ENCODE measurements around the gene GLI3.

The GLI3 gene

DNA sequence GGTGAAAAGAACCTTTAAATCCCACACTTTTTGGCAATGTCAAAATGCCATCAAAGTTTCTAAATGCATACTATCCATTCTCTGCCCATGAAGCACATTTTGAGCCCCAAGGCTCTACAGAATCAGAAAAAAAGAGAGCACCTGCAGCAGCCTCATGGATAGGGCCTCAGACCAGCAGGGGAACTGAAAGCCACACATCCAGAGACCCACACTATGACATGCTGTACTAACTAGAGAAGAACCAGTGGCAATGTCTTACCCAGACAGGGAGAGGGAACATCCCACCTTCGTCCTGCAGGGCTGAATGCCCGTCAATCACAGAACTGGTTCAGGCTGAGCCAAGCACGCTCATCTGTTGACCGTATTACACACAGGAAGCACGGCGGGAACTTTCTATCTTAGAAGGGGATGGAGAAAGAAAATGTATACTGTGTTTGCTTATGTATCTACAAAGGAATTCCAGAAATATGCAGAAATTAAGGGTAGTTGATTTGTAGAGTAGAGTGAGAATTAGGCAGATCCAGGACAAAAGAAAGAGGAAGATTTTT, 237.2 kb downstream of the GLI3 start:
- DNase-seq (ENCODE audit: low read depth): no peak

GRCh38 chr7:41998041-41998440, 239.0 kb downstream of the GLI3 start:
- no peak for DNase-seq (ENCODE audit: low read depth)

- no peak for DNase-seq (ENCODE audit: low read depth)
Measured at GRCh38 chr7:41997151-41997550, 239.9 kb downstream of the GLI3 start.

GRCh38 chr7:41996381-41997035, 240.5 kb downstream of the GLI3 start:
- no peak for DNase-seq (ENCODE audit: low read depth)

GRCh38 chr7:41995632-41996271, 241.3 kb downstream of the GLI3 start:
- DNase-seq (ENCODE audit: low read depth): no peak

GRCh38 chr7:41994746-41995110, 242.3 kb downstream of the GLI3 start:
- no peak for DNase-seq (ENCODE audit: low read depth)

DNA sequence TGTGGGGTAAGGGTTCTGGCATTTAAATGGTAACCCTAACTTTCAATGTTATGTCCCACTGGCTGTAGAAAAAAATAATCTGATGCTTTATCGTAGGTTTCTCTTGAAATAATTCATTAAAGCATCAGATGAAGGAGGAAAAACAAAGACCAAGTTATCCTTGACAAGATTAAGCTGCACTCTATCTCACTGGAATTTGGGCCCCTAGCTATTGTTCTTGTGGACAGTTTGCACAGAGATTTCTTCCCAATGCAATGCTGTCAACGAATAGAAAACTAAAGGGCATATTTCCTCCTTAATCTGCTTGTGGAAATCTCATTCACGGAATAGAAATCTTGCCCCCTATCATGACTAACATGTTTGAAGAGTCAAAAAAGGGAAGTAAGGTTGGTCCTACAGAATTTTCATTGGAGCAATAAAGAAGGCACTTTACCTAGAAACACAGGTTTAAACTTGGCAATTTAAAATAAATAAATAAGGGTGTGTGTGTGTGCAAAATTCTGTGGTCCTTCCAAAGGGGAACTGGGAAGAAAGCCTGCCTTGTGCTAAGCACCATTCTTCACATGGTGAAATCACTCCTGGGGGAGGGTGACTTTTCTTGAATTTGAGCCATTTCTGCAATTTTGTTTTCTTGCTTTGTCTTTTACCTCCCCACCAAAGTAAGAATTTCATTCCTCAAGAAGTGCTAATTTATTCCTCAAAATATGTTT, 242.8 kb downstream of the GLI3 start:
- DNase-seq (ENCODE audit: low read depth): no peak

DNA sequence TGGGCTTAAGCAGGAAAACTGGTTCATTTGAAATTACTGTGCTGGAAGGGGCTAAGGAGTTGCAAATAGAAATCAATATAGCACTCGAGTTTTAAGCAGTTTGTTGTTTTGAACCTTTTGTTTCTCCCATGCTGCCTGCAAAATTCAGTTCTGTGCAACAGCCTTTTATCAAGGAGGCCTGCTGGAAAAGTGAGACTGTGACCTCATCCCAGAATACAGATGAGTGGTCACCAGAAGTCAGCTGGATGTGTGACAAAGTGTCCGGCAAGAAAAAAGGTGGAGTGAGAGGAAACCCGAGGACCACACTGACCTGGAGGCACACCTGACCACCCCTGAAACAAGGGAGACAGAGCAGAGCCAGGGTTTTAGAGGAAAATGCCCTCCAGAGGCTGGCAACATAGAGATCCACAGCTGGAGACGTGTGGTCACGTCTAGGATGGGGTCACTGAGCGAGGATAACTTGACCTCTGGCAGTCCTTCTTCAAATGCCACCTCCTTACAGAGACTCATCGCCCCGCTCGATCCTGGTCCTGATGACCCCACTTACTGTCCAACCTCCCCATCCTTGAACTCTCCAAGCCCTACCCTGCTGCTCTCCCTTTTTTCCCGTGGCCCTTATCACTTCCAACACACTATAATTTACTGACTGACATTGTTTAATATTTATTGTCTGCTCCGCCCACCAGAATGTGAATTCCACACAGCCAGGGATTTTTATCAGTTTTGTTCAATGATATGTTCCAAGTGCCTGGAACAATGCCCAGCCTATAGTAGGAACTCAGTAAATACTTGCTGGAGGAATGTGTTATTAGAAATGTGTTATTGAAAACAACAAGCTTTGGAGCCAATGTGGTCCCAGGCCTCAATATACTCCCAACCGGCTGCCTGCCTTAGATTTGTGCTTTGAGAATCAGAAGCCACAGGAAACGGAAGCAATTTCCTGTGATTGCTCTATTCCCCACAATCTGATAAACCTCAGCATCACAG, 243.8 kb downstream of the GLI3 start:
- DNase-seq (ENCODE audit: low read depth): no peak

- no peak for DNase-seq (ENCODE audit: low read depth)
Measured at GRCh38 chr7:41984888-41985287, 252.1 kb downstream of the GLI3 start.

DNA sequence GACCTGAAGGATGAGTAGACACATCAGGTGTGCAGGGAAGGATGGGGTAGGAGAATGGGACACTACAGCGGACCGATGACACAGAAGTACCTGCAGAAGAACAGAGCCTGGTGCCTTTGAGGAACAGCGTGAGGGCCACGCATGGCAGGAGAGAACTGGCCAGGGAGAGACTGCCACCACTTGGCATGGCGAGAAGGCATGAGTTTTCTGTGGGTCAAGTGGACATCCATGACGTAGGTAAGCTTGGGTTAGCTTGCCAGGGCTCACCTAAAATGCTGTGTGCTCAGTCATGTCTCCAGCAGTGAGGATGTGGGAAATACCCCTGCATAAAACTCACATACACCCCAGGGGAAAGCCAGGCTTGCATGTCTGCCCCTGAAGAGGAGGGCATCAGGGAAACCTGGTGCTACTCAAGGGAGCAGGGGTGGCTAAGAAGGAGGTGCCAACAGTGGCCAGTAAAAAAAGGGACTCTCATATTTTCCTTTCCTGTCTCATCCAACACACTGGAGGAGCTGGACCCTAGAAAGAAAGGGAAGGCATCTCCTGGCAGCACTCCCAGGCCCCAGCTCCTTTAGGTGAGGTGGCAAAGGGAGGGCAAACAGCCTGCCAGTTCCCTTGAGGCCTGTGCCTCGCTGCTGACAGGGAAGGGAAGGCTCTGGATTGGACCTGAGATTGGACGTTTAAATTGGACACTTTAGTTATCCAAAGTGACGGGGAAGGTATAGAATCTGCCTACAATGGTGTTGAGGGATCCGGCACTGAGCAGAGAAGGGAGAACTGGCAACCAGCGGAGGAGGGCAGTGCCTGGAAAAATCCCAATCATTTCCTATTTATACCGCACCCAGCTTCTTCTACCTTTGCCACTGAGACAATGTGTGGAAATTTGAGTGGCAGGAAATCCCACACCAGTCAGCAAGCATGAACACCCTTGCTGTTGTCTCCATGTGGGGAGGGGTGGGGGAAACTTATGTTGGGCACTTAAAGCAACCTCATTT, 255.7 kb downstream of the GLI3 start:
- DNase-seq (ENCODE audit: low read depth): no peak

DNA sequence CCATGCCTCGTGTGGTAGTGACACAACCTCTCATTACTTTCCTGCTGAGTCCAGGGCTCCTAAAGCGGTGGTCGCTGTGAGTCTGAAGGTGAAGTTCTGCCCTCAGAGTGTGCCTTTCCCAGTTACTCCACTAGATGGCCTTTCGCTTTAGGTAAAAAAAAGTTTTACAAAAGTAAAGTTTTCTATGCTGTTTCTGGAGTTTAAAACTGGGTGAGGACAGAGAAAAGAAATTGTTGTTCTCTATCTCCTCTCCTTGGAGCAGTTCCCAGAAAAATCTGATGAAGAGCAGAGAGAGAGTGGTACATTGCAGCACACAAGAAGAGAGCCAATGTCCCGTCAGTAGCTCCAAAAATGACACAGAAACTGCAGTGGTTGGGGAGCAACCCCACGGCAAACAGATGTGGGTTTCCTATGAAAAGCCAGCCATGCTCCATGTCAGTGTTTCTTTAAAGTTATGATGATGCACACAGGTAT, 257.1 kb downstream of the GLI3 start:
- no peak for DNase-seq (ENCODE audit: low read depth)

DNA sequence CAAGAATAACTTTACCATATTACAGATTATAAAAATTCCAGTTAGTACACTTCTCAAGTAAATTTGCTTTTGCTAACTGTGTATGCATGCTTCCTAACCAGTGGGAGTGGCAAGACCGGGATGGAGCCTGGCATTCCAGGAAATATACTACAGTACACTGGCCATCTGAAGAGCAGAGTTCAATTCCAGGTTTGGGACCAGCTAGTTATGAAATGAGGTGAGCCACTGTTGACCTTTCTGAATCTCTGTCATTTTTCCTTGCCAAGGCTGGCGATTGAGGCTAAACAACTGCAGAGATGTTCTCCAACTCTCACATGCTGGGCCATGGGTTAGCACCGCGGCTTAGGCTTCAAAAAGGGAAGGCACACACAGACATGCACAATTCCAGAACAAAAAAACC, 258.2 kb downstream of the GLI3 start:
- DNase-seq (ENCODE audit: low read depth): no peak

DNA sequence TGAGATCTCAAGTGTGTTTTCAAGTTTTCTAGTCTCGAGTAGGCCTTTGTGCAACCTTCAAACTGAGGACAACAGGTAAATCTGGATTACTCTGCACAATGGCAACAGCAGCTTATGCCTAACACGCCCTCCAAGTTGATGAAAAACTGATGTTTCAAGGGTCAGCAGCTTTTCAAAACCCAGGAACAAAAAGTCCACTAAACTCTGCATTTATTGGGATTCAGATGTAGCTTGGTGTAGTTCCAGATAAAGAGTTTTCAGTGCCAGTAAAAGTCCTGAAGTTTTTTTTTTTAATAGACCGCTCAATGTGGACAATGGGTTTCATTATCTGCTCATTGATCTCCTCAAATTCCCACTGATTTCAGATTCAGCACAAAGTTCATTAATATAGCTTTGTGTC, 259.3 kb downstream of the GLI3 start:
- DNase-seq (ENCODE audit: low read depth): no peak

GRCh38 chr7:41977151-41977651, 259.8 kb downstream of the GLI3 start:
- DNase-seq (ENCODE audit: low read depth): no peak

DNA sequence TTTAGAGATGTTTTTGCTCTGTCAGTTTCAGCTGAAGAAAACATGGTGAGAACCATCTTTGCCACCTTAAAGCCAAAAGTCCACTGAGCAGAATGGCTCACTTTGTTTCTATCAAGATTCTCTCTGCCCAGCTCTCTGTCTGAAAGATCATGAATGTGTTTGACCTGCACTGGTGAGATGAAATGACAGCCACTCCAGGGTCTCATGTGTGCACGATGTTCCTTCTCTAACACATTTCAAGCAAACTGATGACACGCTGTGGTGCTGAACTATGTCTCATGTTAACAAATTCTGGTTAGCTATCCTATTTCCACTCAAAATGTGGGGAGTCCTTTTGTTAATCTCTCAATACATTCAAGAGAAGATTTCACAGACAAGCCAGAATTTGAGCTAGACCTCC, 260.6 kb downstream of the GLI3 start:
- DNase-seq (ENCODE audit: low read depth): no peak

GRCh38 chr7:41975849-41976248, 261.2 kb downstream of the GLI3 start:
- DNase-seq (ENCODE audit: low read depth): no peak

DNA sequence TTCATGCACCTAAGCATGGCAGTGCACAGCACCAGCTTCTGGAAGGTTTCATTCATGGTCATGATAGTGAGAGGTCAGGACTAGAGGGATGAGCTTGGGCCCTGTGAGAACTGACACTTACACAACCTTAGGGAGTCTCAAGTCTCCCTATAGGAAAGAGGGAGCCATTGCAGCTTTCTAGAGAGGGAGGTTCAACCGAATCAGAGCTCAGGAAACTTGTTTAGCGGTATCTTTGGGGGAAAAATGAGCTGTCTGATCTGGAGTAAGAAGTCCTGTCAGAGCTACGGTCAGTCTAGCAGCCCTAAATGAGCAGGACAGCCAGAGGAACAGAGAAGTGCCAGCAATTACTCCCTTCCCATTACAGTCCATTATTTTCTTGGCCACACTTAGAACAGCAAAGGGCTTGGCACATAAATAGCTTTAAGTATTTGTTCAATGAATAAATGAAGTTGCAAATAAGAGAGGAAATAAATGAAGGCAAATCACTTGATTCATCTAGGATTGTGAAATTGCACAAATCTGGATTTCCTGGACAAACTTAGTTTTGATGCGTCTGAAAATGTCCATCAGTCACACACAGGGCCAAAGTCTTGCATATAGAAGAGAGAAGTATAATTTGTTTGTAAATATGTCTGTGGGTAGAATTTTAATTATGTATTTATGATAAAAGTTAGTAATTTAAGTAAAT, 262.0 kb downstream of the GLI3 start:
- no peak for DNase-seq (ENCODE audit: low read depth)

- no peak for DNase-seq (ENCODE audit: low read depth)
Measured at GRCh38 chr7:41973202-41973730, 263.7 kb downstream of the GLI3 start.

- DNase-seq (ENCODE audit: low read depth): no peak
Measured at GRCh38 chr7:41972776-41973175, 264.2 kb downstream of the GLI3 start.

DNA sequence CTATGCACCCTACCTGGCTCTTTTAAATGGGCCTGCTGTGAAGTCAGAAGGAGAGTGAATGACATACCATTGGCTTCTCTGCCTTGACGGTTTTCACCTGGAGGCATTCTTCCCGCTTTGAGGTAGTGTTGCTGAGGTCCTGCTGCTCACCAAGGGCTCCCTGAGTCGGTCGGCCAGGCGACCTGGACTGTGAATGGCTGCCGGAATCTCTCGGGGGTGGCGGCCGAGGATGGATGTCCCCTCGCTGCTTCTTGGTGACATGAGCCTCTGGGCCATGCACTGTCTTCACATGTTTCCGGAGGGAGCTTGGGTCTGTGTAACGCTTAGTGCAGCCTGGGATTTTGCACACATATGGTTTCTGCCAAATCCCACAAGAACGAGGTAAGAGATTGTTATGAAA, 264.7 kb downstream of the GLI3 start:
- DNase-seq (ENCODE audit: low read depth): no peak

All from stimulated activated CD8-positive, alpha-beta memory T cell treated with anti-CD3 and anti-CD28 coated beads, Interleukin-15, amount 100 ng/mL, for 24 hours (primary cell).